ENCODE data around the gene CFAP20DC. TPM values are rescaled to one million over a fixed set of nuclear protein-coding genes. Genes with fewer than 3 reads are reported as not detected.

CFAP20DC gene
- total RNA-seq, 2 donors from 2014 or later, result 6.5 to 9.5 TPM

GRCh38 chr3:58772462-58772861, 277.4 kb downstream of the CFAP20DC start:
- no peak for DNase-seq
- Histone ChIP-seq H3K27ac (ENCODE audit: low read depth, low read length) (no peak overlapping the region), H3K9me3 (ENCODE audit: control insufficient read depth, low read length) (peaks cover 4% of the 10 kb centered on the region), H3K4me1 (ENCODE audit: control insufficient read depth, insufficient read depth, low read length) (no peaks in the 10 kb centered on the region), H3K4me3 (ENCODE audit: low read length) (no peak overlapping the region), H3K9ac (ENCODE audit: extremely low read depth, low read length, poor library complexity, severe bottlenecking) (no peak overlapping the region), H3K27me3 (ENCODE audit: control insufficient read depth, insufficient read depth, low read length, poor library complexity, severe bottlenecking) (no peaks in the 10 kb centered on the region), H3K36me3 (ENCODE audit: control insufficient read depth, insufficient read depth, low read length) (no peaks in the 10 kb centered on the region)
- TF ChIP-seq, protein P1, sequence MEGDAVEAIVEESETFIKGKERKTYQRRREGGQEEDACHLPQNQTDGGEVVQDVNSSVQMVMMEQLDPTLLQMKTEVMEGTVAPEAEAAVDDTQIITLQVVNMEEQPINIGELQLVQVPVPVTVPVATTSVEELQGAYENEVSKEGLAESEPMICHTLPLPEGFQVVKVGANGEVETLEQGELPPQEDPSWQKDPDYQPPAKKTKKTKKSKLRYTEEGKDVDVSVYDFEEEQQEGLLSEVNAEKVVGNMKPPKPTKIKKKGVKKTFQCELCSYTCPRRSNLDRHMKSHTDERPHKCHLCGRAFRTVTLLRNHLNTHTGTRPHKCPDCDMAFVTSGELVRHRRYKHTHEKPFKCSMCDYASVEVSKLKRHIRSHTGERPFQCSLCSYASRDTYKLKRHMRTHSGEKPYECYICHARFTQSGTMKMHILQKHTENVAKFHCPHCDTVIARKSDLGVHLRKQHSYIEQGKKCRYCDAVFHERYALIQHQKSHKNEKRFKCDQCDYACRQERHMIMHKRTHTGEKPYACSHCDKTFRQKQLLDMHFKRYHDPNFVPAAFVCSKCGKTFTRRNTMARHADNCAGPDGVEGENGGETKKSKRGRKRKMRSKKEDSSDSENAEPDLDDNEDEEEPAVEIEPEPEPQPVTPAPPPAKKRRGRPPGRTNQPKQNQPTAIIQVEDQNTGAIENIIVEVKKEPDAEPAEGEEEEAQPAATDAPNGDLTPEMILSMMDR (conservative IDR thresholded peaks at IDR 0.05), result no peak
- Mint-ChIP-seq H3K36me3 (ENCODE audit: low read depth) (peaks cover 3% of the 10 kb centered on the region), H3K9me3 (peaks cover 3% of the 10 kb centered on the region), H3K27ac (no peak overlapping the region), H3K27me3 (ENCODE audit: insufficient read depth) (no peaks in the 10 kb centered on the region), H3K4me1 (peaks cover 19% of the 10 kb centered on the region), H3K4me3 (no peak overlapping the region)

DNA sequence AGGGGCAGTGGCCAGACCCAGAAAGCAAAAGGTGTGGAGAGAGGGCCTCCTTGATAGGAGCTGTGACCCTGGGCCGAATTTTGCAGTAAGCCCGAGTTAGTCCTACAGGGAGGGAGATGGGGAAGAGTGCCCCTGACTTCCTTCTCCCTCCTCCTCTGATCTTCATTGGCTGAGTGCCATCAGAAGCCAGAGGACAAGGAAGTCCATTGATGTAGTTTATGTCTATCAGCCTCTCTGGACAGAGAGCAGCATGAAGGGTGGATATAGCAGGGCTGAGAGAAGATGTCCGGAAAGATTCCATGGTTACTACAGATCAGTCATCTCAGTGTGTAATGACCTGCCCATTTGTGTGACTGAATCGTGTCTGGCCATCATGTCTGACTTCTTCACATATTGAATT, 280.8 kb downstream of the CFAP20DC start:
- no peaks in the 10 kb centered on the region for H3K36me3 ChIP-seq (ENCODE audit: control insufficient read depth, insufficient read depth, low read length)
- TF ChIP-seq, protein P1 (conservative IDR thresholded peaks at IDR 0.05), result no peak
- Mint-ChIP-seq H3K27me3 (ENCODE audit: insufficient read depth) (no peaks in the 10 kb centered on the region), H3K4me1 (peaks cover 5% of the 10 kb centered on the region), H3K4me3 (no peak overlapping the region), H3K9me3 (peaks cover 16% of the 10 kb centered on the region), H3K27ac (no peak overlapping the region), H3K36me3 (ENCODE audit: low read depth) (peaks cover 12% of the 10 kb centered on the region)
- no peak for DNase-seq
- H3K4me1 ChIP-seq (ENCODE audit: control insufficient read depth, insufficient read depth, low read length), result no peaks in the 10 kb centered on the region
- no peak overlapping the region for H3K27ac ChIP-seq (ENCODE audit: low read depth, low read length)
- peaks cover 14% of the 10 kb centered on the region for H3K9me3 ChIP-seq (ENCODE audit: control insufficient read depth, low read length)
- H3K4me3 ChIP-seq (ENCODE audit: low read length), result no peak overlapping the region
- H3K9ac ChIP-seq (ENCODE audit: extremely low read depth, low read length, poor library complexity, severe bottlenecking), result no peak overlapping the region
- no peaks in the 10 kb centered on the region for H3K27me3 ChIP-seq (ENCODE audit: control insufficient read depth, insufficient read depth, low read length, poor library complexity, severe bottlenecking)
- 94 to 95% methylated on average over 3 to 4 of the region's 4 CpGs for WGBS, 2 experiments (ENCODE audit: insufficient coverage in 1 of 2, insufficient read length in 1 of 2)

- no peak for DNase-seq
- Histone ChIP-seq H3K9me3 (ENCODE audit: control insufficient read depth, low read length) (peaks cover 14% of the 10 kb centered on the region), H3K4me1 (ENCODE audit: control insufficient read depth, insufficient read depth, low read length) (no peaks in the 10 kb centered on the region), H3K9ac (ENCODE audit: extremely low read depth, low read length, poor library complexity, severe bottlenecking) (no peak overlapping the region), H3K4me3 (ENCODE audit: low read length) (no peak overlapping the region), H3K36me3 (ENCODE audit: control insufficient read depth, insufficient read depth, low read length) (no peaks in the 10 kb centered on the region), H3K27ac (ENCODE audit: low read depth, low read length) (no peak overlapping the region), H3K27me3 (ENCODE audit: control insufficient read depth, insufficient read depth, low read length, poor library complexity, severe bottlenecking) (no peaks in the 10 kb centered on the region)
- H3K4me3 Mint-ChIP-seq, result no peak overlapping the region
- H3K4me1 Mint-ChIP-seq, result no peaks in the 10 kb centered on the region
- peaks cover 33% of the 10 kb centered on the region for H3K9me3 Mint-ChIP-seq
- peaks cover 18% of the 10 kb centered on the region for H3K36me3 Mint-ChIP-seq (ENCODE audit: low read depth)
- H3K27me3 Mint-ChIP-seq (ENCODE audit: insufficient read depth), result no peaks in the 10 kb centered on the region
- TF ChIP-seq, protein P1 (conservative IDR thresholded peaks at IDR 0.05), result no peak
- 90 to 97% methylated on average over 8 to 9 of the region's 9 CpGs for WGBS, 2 experiments (ENCODE audit: insufficient coverage in 1 of 2, insufficient read length in 1 of 2)
- H3K27ac Mint-ChIP-seq, result no peak overlapping the region
Measured at GRCh38 chr3:58766587-58767282, 283.1 kb downstream of the CFAP20DC start.

Measured in endodermal cell (in vitro differentiated cells).